ENCODE results near the gene CDK4. TPM values are rescaled to one million over a fixed set of nuclear protein-coding genes. Genes with fewer than 3 reads are reported as not detected.

Gene CDK4
- total RNA-seq, 1 donor from 2014 or later, result 46.3 TPM

GRCh38 chr12:57759360-57759980, 7.4 kb upstream of the CDK4 start:
- intact Hi-C loops (cut with DNase I), result no loop called here
- no peak for DNase-seq (ENCODE audit: low spot score)

DNA sequence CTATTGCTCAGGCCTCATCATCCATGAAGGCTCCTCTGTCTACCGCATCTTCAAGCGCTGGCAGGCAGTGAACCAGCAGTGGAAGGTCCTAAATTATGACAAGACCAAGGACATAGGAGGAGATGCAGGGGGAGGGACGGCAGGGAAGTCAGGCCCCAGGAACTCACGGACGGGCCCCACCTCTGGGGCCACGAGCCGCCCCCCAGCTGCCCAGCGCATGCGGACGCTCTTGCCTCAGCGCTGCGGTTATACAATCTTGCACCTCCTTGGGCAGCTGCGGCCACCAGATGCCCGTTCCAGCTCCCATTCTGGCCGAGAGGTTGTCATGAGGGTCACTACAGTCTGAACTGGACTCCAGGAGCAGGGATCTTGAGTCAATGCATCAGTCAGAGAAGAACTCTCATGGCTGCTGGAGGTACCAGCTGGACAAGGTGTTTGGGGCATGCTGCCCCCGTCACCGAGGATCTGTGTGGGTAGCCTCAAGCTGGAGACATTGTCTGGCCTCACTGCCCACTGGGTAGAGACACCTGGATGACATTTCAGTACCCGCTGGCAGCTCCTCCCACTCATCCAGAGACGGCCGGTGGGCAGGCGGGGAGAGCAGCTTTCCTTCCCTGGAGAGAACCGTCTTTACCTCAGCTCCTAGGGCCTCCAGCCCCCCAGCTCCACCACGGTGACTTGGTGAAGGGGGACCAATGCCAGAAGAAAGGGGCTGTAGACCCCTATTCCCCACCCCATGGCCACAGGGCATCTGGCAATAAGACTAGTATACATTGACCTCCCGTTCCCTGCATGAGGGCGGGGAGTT, 6.6 kb upstream of the CDK4 start:
- intact Hi-C loops (cut with DNase I), result no loop called here

GRCh38 chr12:57757771-57758170, 5.7 kb upstream of the CDK4 start:
- no peak for DNase-seq (ENCODE audit: low spot score)
- intact Hi-C loops (cut with DNase I), result no loop called here

More for the DNA sequence above, 6.6 kb upstream of the CDK4 start:
- DNase-seq (ENCODE audit: low spot score), result no peak

GRCh38 chr12:57756406-57757341, 4.6 kb upstream of the CDK4 start:
- DNase-seq (ENCODE audit: low spot score), result no peak
- intact Hi-C loops (cut with DNase I), result no loop called here

DNA sequence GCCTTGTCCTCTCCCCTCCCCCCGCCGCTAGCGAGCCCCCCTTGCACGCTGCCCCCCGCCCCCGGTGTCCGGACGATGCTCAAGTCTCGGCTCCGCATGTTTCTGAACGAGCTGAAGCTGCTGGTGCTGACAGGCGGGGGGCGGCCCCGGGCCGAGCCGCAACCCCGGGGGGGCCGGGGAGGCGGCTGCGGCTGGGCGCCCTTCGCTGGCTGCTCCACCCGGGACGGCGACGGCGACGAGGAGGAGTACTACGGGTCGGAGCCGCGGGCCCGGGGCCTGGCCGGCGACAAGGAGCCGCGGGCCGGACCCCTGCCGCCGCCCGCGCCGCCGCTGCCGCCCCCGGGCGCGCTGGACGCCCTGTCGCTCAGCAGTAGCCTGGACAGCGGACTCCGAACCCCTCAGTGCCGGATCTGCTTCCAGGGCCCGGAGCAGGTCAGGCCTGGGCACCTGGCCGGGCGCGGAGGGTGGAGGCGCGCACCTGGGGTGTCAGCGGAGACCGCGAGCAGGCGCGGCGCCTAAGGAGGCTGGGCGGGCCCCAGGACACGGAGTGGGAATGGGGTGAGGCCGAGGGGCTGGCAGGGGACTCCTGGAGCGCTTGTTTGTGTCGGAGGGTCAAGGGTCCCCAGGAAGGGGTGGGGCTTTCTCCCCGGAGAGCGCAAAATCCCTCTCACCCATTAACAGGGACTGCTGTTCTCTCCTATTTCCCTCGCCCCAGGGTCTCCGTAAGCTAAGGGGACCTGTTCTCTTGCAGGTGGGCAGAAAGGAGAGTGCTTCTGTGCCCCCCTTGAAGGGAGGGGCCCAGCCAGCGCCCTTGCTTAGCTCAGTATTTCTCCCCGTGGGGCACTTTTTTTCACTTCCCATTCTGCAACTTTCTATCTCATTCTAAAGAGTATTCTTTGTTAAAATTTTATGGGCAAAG, 3.6 kb upstream of the CDK4 start:
- DNase-seq (ENCODE audit: low spot score), result peak; percentile 76
- intact Hi-C loops (cut with DNase I), result no loop called here

DNA sequence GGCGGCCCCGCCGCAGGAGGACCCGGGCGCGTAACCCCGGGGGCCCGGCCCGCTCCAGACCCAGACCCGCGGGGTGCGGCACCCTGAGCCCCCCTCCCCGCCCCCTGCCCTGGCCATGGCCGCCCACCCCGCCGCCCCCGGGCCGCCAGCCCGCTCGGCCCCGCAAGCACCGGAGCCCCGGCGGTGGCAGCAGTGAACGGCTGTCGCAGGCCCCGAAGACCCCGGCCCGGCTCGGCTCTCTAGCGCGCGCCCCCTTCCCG, 3.0 kb upstream of the CDK4 start:
- intact Hi-C loops (cut with DNase I), result no loop called here
- no peak for DNase-seq (ENCODE audit: low spot score)

- DNase-seq (ENCODE audit: low spot score), result peak; percentile 72
- intact Hi-C loops (cut with DNase I), result no loop called here
Observed at GRCh38 chr12:57754411-57755193, 2.5 kb upstream of the CDK4 start, which contains the start of gene MARCHF9. TSS of gene MARCHF9 (plus strand) at chr12:57755103. CDS start at chr12:57755529, 426 bp downstream.

DNA sequence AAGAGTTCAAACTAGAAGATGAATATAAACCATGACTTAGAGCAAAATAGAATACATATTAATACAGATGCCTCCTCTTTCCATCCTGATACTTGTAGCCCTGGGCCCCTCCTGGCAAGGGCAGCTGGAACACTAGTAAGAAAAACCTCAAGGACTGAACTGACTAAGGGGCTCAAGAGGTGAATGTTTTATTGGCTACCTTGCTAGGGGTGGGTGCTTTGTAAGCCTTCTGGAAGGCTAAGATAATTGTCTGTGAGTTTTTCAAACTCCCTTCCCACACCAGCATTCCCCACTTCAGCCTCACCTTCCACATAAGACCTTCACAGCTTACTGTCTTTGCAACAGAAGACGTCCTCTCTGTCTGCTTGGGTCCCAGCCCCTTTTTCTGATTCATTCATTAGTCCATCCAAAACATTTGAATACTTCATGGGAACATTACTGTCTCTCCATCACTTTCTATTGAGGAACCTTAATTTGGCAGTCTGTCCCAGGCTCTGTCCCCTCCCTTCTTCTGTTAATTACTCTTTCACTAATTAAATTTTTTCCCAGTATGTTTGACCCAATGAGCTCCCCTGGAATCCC, 1.7 kb upstream of the CDK4 start:
- DNase-seq (ENCODE audit: low spot score), result no peak
- intact Hi-C loops (cut with DNase I), result loop anchor here (2.0 kb wide), 1 partner anchor 17 kb away; no protein-coding TSS in a partner anchor

DNA sequence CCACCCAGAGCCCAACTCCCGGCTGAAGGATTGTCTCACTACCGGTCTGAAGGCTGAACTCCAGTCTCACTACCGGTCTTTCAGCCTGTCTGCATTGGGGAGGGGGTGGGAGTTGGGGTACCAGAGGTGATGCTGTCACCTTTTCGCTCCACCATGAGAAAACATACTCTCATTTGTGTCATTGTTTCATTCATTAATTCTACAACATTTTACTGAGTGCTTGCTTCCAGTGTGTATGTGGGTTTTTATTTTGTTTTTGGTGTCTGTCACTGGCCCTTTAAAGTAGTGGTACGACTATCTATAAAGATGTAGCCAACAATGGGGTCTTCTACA, 524 bp upstream of the CDK4 start:
- intact Hi-C loops (cut with DNase I), result loop anchor here (2.0 kb wide), 1 partner anchor 18 kb away; no protein-coding TSS in a partner anchor
- no peak for DNase-seq (ENCODE audit: low spot score)

DNA sequence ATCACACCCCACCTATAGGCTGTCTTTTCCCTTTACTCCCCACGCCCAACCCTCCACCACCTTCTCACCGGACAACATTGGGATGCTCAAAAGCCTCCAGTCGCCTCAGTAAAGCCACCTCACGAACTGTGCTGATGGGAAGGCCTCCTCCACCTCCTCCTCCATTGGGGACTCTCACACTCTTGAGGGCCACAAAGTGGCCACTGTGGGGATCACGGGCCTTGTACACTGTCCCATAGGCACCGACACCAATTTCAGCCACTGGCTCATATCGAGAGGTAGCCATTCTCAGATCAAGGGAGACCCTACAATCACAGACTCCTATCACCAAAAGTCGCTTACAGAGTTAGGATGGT, 700 bp downstream of the CDK4 start:
- no peak for DNase-seq (ENCODE audit: low spot score)
- intact Hi-C loops (cut with DNase I), result no loop called here

DNA sequence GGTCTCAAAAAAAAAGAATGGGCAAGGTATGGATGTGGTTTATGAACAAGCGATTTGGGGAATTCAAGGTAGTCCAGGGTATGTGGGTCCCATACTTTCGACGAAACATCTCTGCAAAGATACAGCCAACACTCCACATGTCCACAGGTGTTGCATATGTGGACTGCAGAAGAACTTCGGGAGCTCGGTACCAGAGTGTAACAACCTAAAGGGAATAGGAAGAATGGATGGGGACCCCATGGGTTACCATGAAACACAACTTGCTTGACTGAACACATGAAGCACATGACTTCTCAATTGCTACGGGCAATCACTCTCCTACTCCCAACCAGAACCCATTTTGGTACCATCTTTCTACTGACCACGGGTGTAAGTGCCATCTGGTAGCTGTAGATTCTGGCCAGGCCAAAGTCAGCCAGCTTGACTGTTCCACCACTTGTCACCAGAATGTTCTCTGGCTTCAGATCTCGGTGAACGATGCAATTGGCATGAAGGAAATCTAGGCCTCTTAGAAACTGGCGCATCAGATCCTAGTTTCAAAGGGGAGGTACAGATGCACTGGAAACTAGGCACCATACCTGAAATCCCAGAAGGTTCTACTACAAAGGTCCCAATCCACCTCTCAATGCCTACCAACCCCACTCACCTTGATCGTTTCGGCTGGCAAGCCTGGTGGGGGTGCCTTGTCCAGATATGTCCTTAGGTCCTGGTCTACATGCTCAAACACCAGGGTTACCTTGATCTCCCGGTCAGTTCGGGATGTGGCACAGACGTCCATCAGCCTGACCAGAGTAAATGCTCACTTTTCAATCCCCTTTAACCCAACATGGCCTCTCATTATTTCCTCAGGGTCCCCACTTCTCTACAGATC, 1.3 kb downstream of the CDK4 start:
- no peak for DNase-seq (ENCODE audit: low spot score)
- intact Hi-C loops (cut with DNase I), result no loop called here

GRCh38 chr12:57749061-57749460, 3.0 kb downstream of the CDK4 start:
- intact Hi-C loops (cut with DNase I), result no loop called here
- no peak for DNase-seq (ENCODE audit: low spot score)

GRCh38 chr12:57746025-57746424, 6.1 kb downstream of the CDK4 start:
- intact Hi-C loops (cut with DNase I), result no loop called here
- DNase-seq (ENCODE audit: low spot score), result no peak

DNA sequence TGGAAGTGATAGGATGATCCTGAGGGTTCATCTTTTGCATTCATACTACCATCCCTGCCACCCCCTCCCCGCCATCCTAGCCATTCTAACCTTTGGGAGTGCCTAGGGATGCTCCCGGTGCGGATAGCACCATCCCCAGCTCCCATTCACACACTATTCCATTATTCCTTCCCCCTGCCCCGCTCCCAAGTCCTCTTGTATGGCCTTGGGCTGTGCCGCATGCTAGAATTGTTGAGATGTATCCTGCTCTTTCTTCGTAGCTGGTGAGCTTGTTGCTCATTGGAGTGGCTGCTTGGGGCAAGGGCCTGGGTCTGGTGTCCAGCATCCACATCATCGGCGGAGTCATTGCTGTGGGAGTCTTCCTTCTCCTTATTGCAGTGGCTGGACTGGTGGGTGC, 6.6 kb downstream of the CDK4 start:
- intact Hi-C loops (cut with DNase I), result no loop called here
- DNase-seq (ENCODE audit: low spot score), result no peak

DNA sequence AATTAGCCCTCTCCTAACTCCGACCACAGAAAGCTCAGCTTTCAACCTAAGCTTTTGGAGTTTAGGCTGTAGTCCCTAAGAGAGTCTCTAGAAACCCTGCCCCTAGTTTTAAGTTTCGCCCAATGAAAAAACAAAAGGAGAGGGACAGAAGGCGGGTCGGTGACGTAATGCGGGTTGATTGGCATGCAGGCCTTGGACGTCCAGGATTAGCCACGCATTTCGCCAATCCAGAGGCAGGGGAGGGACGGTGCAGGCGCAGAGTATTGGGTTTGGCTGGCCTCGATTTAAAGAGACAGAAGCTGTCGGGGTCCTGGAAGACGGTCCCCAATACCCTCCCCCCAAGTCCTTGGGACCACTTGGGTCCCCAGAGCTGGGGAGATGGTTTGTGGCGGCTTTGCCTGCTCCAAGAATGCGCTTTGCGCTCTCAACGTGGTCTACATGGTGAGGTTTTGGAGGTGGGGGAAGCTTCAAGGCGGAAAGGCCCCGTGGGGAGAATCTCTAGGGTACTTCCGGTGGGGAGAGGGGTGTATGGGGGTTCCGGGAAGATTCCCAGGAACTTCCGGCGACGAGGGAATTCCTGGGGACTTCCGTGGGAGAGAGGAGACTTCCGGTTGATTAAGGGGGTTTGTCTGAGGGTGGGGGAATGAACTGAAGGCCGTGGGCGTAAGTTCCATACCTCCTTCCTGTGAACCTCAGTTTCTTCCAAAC, 7.2 kb downstream of the CDK4 start, which contains the start of gene TSPAN31:
Gene TSPAN31, plus strand, starts transcription at position 263 of the 708 bp plus-strand sequence. Its CDS starts 116 bp downstream, at position 379.
- intact Hi-C loops (cut with DNase I), result no loop called here

DNA sequence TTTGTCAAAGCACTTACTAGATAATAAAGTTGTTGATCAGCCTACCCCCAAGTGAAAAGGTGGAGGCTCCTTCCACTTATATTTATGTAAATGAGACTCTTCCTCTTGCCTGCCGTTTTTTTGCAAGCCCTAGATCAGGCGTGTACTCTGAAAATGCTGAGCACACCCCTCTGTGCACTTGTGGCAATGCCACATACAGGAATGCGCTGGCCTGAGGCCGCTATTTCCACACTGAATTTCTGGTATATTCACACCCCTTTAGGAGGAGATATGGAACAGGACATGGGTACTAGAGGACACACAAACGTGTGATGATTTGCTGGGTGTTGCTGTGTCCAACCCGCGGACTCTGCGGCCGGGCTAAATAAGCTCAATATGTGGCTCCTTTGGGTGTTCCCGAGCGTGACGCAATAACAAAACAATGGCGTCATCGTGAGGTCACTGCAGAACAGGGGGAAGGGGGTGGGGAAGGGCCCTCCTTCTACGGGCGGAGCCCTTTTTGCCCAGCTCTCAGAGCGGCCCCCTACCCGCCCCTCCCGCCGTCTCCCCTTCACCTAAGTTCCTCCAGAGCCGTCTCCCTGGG, 7.8 kb downstream of the CDK4 start:
- DNase-seq (ENCODE audit: low spot score), result no peak
- intact Hi-C loops (cut with DNase I), result no loop called here

More for the DNA sequence above, 7.2 kb downstream of the CDK4 start, which contains the start of gene TSPAN31:
- peak; percentile 98 for DNase-seq (ENCODE audit: low spot score)

Measured in cardiac septum (tissue), 1 donor.